ENCODE results near the gene KCNMB4.

- TF ChIP-seq CTCF (IDR thresholded peaks at IDR 0.05; ENCODE audit: borderline replicate concordance, extremely low read depth, low read length, poor library complexity, severe bottlenecking) (no peak), EZH2 (IDR thresholded peaks at IDR 0.05; ENCODE audit: borderline replicate concordance, low read depth, low read length, severe bottlenecking) (no peak)
Measured at GRCh38 chr12:70398002-70398401, 31.9 kb downstream of the KCNMB4 start.

Data from DND-41 (cell line).